Peyer's patch (tissue), 4 donors: ENCODE measurements around the gene TCIRG1.

ENCODE experiments used
- CTCF ChIP-seq, 6 experiments: fragments of 450-650 bp in 4 of 6; fragments of 200-600 bp in 2 of 6; sonication (generic) in 1 of 6; IDR thresholded peaks; one replicate each; pipeline ENCODE4 v1.5.1; 2017 to 2019; ENCODE audit warnings: antibody characterized with exemption in 6 of 6, mild to moderate bottlenecking in 3 of 6, moderate library complexity in 1 of 6
- POLR2A ChIP-seq, 2 donors: fragments of 450-650 bp; IDR thresholded peaks; one replicate each; pipeline ENCODE4 v1.5.1; 2017; ENCODE audit warnings: antibody characterized with exemption in 2 of 2, mild to moderate bottlenecking in 2 of 2, moderate library complexity in 2 of 2

GRCh38 chr11:68096962-68097361 lies 58.1 kb downstream of the TCIRG1 start:
- TF ChIP-seq CTCF (IDR thresholded peaks at IDR 0.05) (no peak), POLR2A (IDR thresholded peaks at IDR 0.05) (no peak)
